ENCODE measurements around the gene CPLX4. TPM values are rescaled to one million over a fixed set of nuclear protein-coding genes. Genes with fewer than 3 reads are reported as not detected.

Gene CPLX4
- polyA plus RNA-seq, 1 of the 3 experiments (the other 2 are of a cell fraction) = not detected

DNA sequence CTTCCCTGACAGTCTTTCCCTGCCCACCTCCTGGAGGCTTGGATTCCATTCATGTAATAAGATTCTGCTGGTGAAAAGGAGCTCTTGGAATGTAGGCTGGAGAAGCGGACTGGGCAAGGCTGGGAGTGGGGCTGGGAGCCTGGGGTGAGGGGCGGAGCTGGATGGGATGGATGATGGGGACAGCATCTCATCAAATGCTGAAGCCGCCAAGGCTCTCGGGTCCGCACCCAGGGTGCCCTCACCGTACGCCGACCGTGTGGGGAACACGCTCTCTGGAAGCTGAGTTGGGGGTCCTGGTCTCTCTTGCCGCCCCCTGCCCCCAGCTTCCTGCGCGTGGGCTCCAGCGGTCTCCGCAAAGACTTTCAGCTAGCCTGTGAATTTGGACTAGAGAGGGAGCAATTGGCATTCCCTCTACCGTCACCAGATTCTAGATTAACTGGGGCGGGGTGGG lies 54.3 kb downstream of the CPLX4 start:
- peaks cover 3% of the 10 kb centered on the region for H3F3A ChIP-seq (replicated peaks; ENCODE audit: insufficient read depth)
- no peak overlapping the region for H3K9ac ChIP-seq
- WGBS (ENCODE audit: low lambda C conversion rate) = 13% methylated on average over 10 of the region's 17 CpGs
- peak; percentile 47 for DNase-seq
- no peak overlapping the region for H2AFZ ChIP-seq (ENCODE audit: low read depth)
- peaks cover 2 to 4% of the 10 kb centered on the region in 2 experiments; a peak in 2 of 4 replicates for H3K4me1 ChIP-seq (ENCODE audit: control insufficient read depth in 1 of 2, insufficient read depth in 2 of 2, low read depth in 1 of 2, low read length in 1 of 2)
- peaks cover 67% of the 10 kb centered on the region for H3K27me3 ChIP-seq (ENCODE audit: insufficient read depth)
- H4K20me1 ChIP-seq (ENCODE audit: insufficient read depth) = no peaks in the 10 kb centered on the region
- no peak overlapping the region for H3K4me3 ChIP-seq (ENCODE audit: low read depth in 2 of 2, low read length in 1 of 2)
- no peaks in the 10 kb centered on the region for H3K36me3 ChIP-seq (replicated peaks in 1 of 2; ENCODE audit: control insufficient read depth in 1 of 2, insufficient read depth in 2 of 2, low read length in 1 of 2)
- no peak overlapping the region for H3K4me2 ChIP-seq
- CTCF ChIA-PET = interaction anchor here (0.6 to 8.4 kb wide), 7 partner anchors 9 to 160 kb away, joined by 3 to 92 read pairs (median 5); partner anchors contain the start of gene RAX
- no peak overlapping the region for H3K27ac ChIP-seq (ENCODE audit: low read depth in 2 of 2, low read length in 1 of 2)
- no peaks in the 10 kb centered on the region for H3K9me2 ChIP-seq
- H3K79me2 ChIP-seq (ENCODE audit: insufficient read depth) = no peaks in the 10 kb centered on the region
- TF ChIP-seq SIN3A (IDR thresholded peaks at IDR 0.05; ENCODE audit: borderline replicate concordance, low read depth, low read length) (no peak), SMC3 (IDR thresholded peaks at IDR 0.05; ENCODE audit: low read depth, low read length) (no peak), YY1 (IDR thresholded peaks at IDR 0.05; ENCODE audit: low read depth) (no peak), FOSL2 (IDR thresholded peaks at IDR 0.05; ENCODE audit: borderline replicate concordance, low read depth) (no peak), JUND (IDR thresholded peaks at IDR 0.05) (no peak), NRF1 (IDR thresholded peaks at IDR 0.05; ENCODE audit: low read depth, low read length) (no peak), FOXM1 (IDR thresholded peaks at IDR 0.05; ENCODE audit: low read depth) (no peak), RCOR1 (IDR thresholded peaks at IDR 0.05; ENCODE audit: low read length) (no peak), POLR2AphosphoS5 (IDR thresholded peaks at IDR 0.05; ENCODE audit: low read depth, low read length) (no peak), RFX5 (IDR thresholded peaks at IDR 0.05; ENCODE audit: low read length) (no peak), RAD21 (IDR thresholded peaks at IDR 0.05; ENCODE audit: low read length) (no peak)
- TF ChIP-seq, protein P1, sequence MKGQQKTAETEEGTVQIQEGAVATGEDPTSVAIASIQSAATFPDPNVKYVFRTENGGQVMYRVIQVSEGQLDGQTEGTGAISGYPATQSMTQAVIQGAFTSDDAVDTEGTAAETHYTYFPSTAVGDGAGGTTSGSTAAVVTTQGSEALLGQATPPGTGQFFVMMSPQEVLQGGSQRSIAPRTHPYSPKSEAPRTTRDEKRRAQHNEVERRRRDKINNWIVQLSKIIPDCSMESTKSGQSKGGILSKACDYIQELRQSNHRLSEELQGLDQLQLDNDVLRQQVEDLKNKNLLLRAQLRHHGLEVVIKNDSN (IDR thresholded peaks at IDR 0.05; ENCODE audit: borderline replicate concordance, low read depth) = no peak
- TF ChIP-seq, protein P2, sequence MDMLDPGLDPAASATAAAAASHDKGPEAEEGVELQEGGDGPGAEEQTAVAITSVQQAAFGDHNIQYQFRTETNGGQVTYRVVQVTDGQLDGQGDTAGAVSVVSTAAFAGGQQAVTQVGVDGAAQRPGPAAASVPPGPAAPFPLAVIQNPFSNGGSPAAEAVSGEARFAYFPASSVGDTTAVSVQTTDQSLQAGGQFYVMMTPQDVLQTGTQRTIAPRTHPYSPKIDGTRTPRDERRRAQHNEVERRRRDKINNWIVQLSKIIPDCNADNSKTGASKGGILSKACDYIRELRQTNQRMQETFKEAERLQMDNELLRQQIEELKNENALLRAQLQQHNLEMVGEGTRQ (IDR thresholded peaks at IDR 0.05; ENCODE audit: borderline replicate concordance, low read depth, low read length) = no peak
- TF ChIP-seq, protein P3, sequence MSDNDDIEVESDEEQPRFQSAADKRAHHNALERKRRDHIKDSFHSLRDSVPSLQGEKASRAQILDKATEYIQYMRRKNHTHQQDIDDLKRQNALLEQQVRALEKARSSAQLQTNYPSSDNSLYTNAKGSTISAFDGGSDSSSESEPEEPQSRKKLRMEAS (IDR thresholded peaks at IDR 0.05; ENCODE audit: low read depth) = no peak
- TF ChIP-seq, protein P4, sequence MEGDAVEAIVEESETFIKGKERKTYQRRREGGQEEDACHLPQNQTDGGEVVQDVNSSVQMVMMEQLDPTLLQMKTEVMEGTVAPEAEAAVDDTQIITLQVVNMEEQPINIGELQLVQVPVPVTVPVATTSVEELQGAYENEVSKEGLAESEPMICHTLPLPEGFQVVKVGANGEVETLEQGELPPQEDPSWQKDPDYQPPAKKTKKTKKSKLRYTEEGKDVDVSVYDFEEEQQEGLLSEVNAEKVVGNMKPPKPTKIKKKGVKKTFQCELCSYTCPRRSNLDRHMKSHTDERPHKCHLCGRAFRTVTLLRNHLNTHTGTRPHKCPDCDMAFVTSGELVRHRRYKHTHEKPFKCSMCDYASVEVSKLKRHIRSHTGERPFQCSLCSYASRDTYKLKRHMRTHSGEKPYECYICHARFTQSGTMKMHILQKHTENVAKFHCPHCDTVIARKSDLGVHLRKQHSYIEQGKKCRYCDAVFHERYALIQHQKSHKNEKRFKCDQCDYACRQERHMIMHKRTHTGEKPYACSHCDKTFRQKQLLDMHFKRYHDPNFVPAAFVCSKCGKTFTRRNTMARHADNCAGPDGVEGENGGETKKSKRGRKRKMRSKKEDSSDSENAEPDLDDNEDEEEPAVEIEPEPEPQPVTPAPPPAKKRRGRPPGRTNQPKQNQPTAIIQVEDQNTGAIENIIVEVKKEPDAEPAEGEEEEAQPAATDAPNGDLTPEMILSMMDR (IDR thresholded peaks at IDR 0.05) = no peak
- TF ChIP-seq, protein P5, sequence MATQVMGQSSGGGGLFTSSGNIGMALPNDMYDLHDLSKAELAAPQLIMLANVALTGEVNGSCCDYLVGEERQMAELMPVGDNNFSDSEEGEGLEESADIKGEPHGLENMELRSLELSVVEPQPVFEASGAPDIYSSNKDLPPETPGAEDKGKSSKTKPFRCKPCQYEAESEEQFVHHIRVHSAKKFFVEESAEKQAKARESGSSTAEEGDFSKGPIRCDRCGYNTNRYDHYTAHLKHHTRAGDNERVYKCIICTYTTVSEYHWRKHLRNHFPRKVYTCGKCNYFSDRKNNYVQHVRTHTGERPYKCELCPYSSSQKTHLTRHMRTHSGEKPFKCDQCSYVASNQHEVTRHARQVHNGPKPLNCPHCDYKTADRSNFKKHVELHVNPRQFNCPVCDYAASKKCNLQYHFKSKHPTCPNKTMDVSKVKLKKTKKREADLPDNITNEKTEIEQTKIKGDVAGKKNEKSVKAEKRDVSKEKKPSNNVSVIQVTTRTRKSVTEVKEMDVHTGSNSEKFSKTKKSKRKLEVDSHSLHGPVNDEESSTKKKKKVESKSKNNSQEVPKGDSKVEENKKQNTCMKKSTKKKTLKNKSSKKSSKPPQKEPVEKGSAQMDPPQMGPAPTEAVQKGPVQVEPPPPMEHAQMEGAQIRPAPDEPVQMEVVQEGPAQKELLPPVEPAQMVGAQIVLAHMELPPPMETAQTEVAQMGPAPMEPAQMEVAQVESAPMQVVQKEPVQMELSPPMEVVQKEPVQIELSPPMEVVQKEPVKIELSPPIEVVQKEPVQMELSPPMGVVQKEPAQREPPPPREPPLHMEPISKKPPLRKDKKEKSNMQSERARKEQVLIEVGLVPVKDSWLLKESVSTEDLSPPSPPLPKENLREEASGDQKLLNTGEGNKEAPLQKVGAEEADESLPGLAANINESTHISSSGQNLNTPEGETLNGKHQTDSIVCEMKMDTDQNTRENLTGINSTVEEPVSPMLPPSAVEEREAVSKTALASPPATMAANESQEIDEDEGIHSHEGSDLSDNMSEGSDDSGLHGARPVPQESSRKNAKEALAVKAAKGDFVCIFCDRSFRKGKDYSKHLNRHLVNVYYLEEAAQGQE (IDR thresholded peaks at IDR 0.05; ENCODE audit: low read depth, low read length) = no peak
- TF ChIP-seq, protein P6, sequence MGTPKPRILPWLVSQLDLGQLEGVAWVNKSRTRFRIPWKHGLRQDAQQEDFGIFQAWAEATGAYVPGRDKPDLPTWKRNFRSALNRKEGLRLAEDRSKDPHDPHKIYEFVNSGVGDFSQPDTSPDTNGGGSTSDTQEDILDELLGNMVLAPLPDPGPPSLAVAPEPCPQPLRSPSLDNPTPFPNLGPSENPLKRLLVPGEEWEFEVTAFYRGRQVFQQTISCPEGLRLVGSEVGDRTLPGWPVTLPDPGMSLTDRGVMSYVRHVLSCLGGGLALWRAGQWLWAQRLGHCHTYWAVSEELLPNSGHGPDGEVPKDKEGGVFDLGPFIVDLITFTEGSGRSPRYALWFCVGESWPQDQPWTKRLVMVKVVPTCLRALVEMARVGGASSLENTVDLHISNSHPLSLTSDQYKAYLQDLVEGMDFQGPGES (IDR thresholded peaks at IDR 0.05; ENCODE audit: low read depth, low read length) = no peak
- H3K9me3 ChIP-seq = no peaks in the 10 kb centered on the region
- POLR2A ChIA-PET = no interaction called here

Measured in SK-N-SH (cell line).